Liver (tissue), 9 donors: ENCODE measurements around the gene DPP7. TPM values are rescaled to one million over a fixed set of nuclear protein-coding genes. Genes with fewer than 3 reads are reported as not detected.

ENCODE experiments used
- DNase-seq: peaks from one replicate; pipeline ENCODE4 v3.0.0-alpha.2; 2017; ENCODE audit warnings: low spot score
- H3K27ac ChIP-seq, 2 donors: one replicate each; pipeline ENCODE4 v1.7.0; 2013; ENCODE audit warnings: inconsistent platforms in 2 of 2, low read length in 2 of 2, control low read depth in 1 of 2, low read depth in 1 of 2, mild to moderate bottlenecking in 1 of 2
- H3K27me3 ChIP-seq, 4 donors: one replicate each; pipeline versions ENCODE4 v1.6.1 to v1.7.0; 2013; ENCODE audit warnings: low read length in 3 of 4, inconsistent platforms in 1 of 4, mild to moderate bottlenecking in 1 of 4, moderate library complexity in 1 of 4; ENCODE audit not compliant: control insufficient read depth in 4 of 4, insufficient read depth in 4 of 4
- H3K36me3 ChIP-seq, 4 donors: one replicate each; pipeline versions ENCODE4 v1.6.1 to v1.7.0; 2013; ENCODE audit warnings: low read length in 3 of 4, mild to moderate bottlenecking in 3 of 4, low read depth in 1 of 4, moderate library complexity in 1 of 4; ENCODE audit not compliant: control insufficient read depth in 4 of 4, insufficient read depth in 3 of 4
- H3K4me1 ChIP-seq, 4 donors: one replicate each; pipeline versions ENCODE4 v1.6.1 to v1.7.0; 2013; ENCODE audit warnings: low read length in 3 of 4, mild to moderate bottlenecking in 3 of 4, moderate library complexity in 1 of 4; ENCODE audit not compliant: control insufficient read depth in 4 of 4, insufficient read depth in 4 of 4
- H3K4me3 ChIP-seq, 3 donors: one replicate each; pipeline versions ENCODE4 v1.6.1 to v1.7.0; 2013; ENCODE audit warnings: low read length in 3 of 3, control low read depth in 1 of 3, low read depth in 1 of 3, mild to moderate bottlenecking in 1 of 3
- H3K9ac ChIP-seq, 2 donors: one replicate each; pipeline ENCODE4 v1.7.0; 2013; ENCODE audit warnings: low read length in 2 of 2, mild to moderate bottlenecking in 2 of 2, moderate library complexity in 2 of 2, control low read depth in 1 of 2, low read depth in 1 of 2
- H3K9me3 ChIP-seq, 4 donors: one replicate each; pipeline versions ENCODE4 v1.6.1 to v1.7.0; 2013; ENCODE audit warnings: low read length in 3 of 4; ENCODE audit not compliant: control insufficient read depth in 4 of 4
- CTCF ChIP-seq: fragments of 150-350 bp; IDR thresholded peaks from 2 replicates; pipeline ENCODE4 v1.5.1; 2017; ENCODE audit warnings: improper control_type of control experiment, low read depth, low read length; ENCODE audit not compliant: missing input control
- EGR1 ChIP-seq, 2 donors: IDR thresholded peaks; 2 replicates each; pipeline ENCODE4 v1.6.1; 2016 to 2018; ENCODE audit warnings: antibody characterized with exemption in 2 of 2, low read depth in 2 of 2
- FOXA1 ChIP-seq: IDR thresholded peaks from 2 replicates; pipeline ENCODE4 v1.6.1; 2016; ENCODE audit warnings: antibody characterized with exemption
- HNF4A ChIP-seq, 2 donors: conservative IDR thresholded peaks; 2 replicates each; pipeline ENCODE4 v1.6.1; 2016; ENCODE audit warnings: antibody characterized with exemption in 2 of 2, mild to moderate bottlenecking in 2 of 2
- JUND ChIP-seq, 2 donors: IDR thresholded peaks; 2 replicates each; pipeline ENCODE4 v1.6.1; 2016; ENCODE audit warnings: antibody characterized with exemption in 2 of 2
- MAX ChIP-seq: IDR thresholded peaks from 2 replicates; pipeline ENCODE4 v1.6.1; 2016; ENCODE audit warnings: antibody characterized with exemption
- NR2F2 ChIP-seq: IDR thresholded peaks from 2 replicates; pipeline ENCODE4 v1.6.1; 2016; ENCODE audit warnings: antibody characterized with exemption
- RAD21 ChIP-seq, 2 donors: IDR thresholded peaks; 2 replicates each; pipeline ENCODE4 v1.6.1; 2016; ENCODE audit warnings: antibody characterized with exemption in 2 of 2, mild to moderate bottlenecking in 2 of 2
- REST ChIP-seq: IDR thresholded peaks from 2 replicates; pipeline ENCODE4 v1.6.1; 2016; ENCODE audit warnings: antibody characterized with exemption, mild to moderate bottlenecking
- RXRA ChIP-seq, 2 donors: IDR thresholded peaks; 2 replicates each; pipeline ENCODE4 v1.6.1; 2017 to 2018; ENCODE audit warnings: antibody characterized with exemption in 2 of 2, mild to moderate bottlenecking in 1 of 2
- SP1 ChIP-seq: IDR thresholded peaks from 2 replicates; pipeline ENCODE4 v1.6.1; 2018; ENCODE audit warnings: antibody characterized with exemption, mild to moderate bottlenecking
- TAF1 ChIP-seq: conservative IDR thresholded peaks from 2 replicates; pipeline ENCODE4 v1.6.1; 2016; ENCODE audit warnings: antibody characterized with exemption, mild to moderate bottlenecking
- ZBTB33 ChIP-seq: IDR thresholded peaks from 2 replicates; pipeline ENCODE4 v1.6.1; 2016; ENCODE audit warnings: antibody characterized with exemption
- WGBS: extraction: QIAGEN DNeasy Blood & Tissue Kit; methylation state at CpG from one replicate; pipeline ENCODE4 v1.1.7; 2013; 5-methylcytosine and 5-hydroxymethylcytosine counted together
- polyA plus RNA-seq, 2 donors: library from polyadenylated mRNA; stranded (reverse) in 1 of 2; unstranded in 1 of 2; fragments of 200-250 nt in 1 of 2; fragments of >200 nt in 1 of 2; fragmentation: Nextera tagmentation in 1 of 2; extraction: Ambion mirVana in 1 of 2; gene quantifications; one replicate each; pipeline versions ENCODE4 v1.2.1 to v1.2.3, GENCODE V29; 2013 to 2015
- total RNA-seq, 2 donors: library from RNA; depleted of rRNA; stranded (reverse); fragments of >200 nt; gene quantifications; one replicate each; pipeline ENCODE4 v1.2.3, GENCODE V29; 2014
- donor health status: healthy.
- donor health status: healthy.
- donor health status: healthy.
- donor health status: healthy.
- donor health status: healthy.

DPP7 gene
- total and polyA plus RNA-seq, 4 donors: 25.0 to 71.1 (median 50.7) TPM

GRCh38 chr9:137076636-137077009 lies 37.9 kb downstream of the DPP7 start (continued):
- TF ChIP-seq REST (no peak), JUND (IDR thresholded peaks at IDR 0.05) (no peak), ZBTB33 (no peak)

- H3K4me1 ChIP-seq: peaks cover 3 to 18% (median 14%) of the 10 kb centered on the region in 4 donors
- no peak overlapping the region for H3K4me3 ChIP-seq
- no peak overlapping the region for H3K9ac ChIP-seq
- peaks cover 0 to 2% (median 0%) of the 10 kb centered on the region in 4 donors for H3K36me3 ChIP-seq
- H3K27ac ChIP-seq: no peak overlapping the region
- H3K9me3 ChIP-seq: no peaks in the 10 kb centered on the region
- peaks cover 0 to 6% (median 3%) of the 10 kb centered on the region in 4 donors for H3K27me3 ChIP-seq
- no peak for DNase-seq
- no peak for TF ChIP-seq JUND (IDR thresholded peaks at IDR 0.05)
- TF ChIP-seq CTCF: no peak
- no peak for TF ChIP-seq RAD21 (IDR thresholded peaks at IDR 0.05)
- TF ChIP-seq NR2F2: no peak
- no peak for TF ChIP-seq MAX
- no peak for TF ChIP-seq SP1
- TF ChIP-seq FOXA1: no peak
- no peak for TF ChIP-seq HNF4A (conservative IDR thresholded peaks at IDR 0.05)
- WGBS: 85% methylated on average over 12 of the region's 12 CpGs
Measured at GRCh38 chr9:137075275-137075775, 39.2 kb downstream of the DPP7 start.

- peaks cover 5 to 24% (median 17%) of the 10 kb centered on the region in 4 donors for H3K4me1 ChIP-seq
- TF ChIP-seq TAF1 (no peak), RXRA (IDR thresholded peaks at IDR 0.05) (no peak), HNF4A (conservative IDR thresholded peaks at IDR 0.05) (no peak), JUND (IDR thresholded peaks at IDR 0.05) (no peak), CTCF (no peak), EGR1 (IDR thresholded peaks at IDR 0.05; ENCODE audit: low read depth in 2 of 2) (no peak), ZBTB33 (no peak)
- WGBS: 75% methylated on average over 12 of the region's 12 CpGs
- H3K4me3 ChIP-seq: no peak overlapping the region
- H3K27ac ChIP-seq: no peak overlapping the region
- no peaks in the 10 kb centered on the region for H3K9me3 ChIP-seq
- H3K27me3 ChIP-seq: peaks cover 0 to 5% (median under 1%) of the 10 kb centered on the region in 4 donors
- H3K9ac ChIP-seq: no peak overlapping the region
- DNase-seq: no peak
- H3K36me3 ChIP-seq: peaks cover 0 to 2% (median 0%) of the 10 kb centered on the region in 4 donors
Measured at GRCh38 chr9:137074657-137075274, 39.8 kb downstream of the DPP7 start.
